HG03442 (cell line): ENCODE measurements around the gene SPAG16.

Experiments used
- ATAC-seq: cut with Tn5 transposase; IDR thresholded peaks from one replicate; pipeline ENCODE4 v1.9.1; 2021; ENCODE audit warnings: mild to moderate bottlenecking, moderate library complexity; ENCODE audit not compliant: unreplicated experiment

Gene SPAG16

DNA sequence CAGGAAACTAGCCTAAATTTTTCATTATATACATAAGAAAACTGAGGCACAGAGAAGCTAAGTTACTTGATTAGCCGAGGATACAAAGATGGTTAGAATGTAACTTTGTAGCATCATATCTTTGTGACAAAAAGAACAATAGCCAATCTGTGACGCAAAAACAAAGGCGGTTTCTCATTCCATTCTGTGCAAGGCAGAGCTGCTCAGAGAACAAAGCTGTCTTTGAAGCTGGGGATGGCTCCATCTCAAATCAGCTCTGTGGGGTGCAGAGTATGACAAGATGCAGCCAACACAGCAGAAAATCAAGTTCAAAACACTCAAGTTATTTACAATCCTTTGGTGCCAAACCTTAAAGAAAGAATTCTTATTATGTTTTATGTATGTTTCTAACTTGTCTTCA, 1044.7 kb downstream of the SPAG16 start:
- ATAC-seq: no peak

DNA sequence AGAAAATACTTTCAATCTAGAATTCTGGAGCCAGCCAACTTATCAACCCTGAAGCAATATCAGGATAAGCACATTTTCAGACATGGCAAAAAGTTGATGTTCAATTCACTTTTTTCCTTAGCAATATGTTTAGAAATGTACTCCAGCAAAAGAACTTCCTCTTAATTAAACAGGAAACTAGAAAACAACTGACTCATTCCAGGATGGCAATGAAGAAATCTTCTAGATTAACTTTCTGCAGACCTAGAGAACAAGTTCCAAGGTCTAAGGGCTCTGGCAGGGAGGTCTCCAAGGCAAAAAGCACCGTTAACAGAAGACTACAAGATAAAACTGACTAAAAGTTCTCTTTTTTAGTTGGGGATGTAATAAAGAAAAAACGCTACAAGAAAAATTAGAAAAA, 1057.4 kb downstream of the SPAG16 start:
- ATAC-seq: no peak

DNA sequence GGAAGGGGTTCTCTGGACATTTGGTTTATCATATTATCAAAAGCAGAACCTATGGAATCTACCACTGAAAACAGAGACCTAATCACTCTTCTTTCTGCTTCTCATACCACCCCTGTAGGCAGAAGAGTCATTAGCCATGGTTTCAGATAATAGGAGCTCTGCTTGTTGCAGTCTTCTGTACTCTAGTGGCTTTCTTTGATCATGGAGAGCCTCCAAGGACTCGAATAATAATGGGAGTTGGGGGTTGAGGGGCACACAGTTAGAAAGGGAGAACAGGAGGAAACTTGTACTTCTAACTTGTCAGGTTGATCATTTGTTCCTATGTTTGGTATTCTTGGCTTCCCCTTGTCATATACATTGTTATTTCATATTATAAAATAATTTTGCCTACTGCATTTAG, 1074.2 kb downstream of the SPAG16 start:
- ATAC-seq: no peak

DNA sequence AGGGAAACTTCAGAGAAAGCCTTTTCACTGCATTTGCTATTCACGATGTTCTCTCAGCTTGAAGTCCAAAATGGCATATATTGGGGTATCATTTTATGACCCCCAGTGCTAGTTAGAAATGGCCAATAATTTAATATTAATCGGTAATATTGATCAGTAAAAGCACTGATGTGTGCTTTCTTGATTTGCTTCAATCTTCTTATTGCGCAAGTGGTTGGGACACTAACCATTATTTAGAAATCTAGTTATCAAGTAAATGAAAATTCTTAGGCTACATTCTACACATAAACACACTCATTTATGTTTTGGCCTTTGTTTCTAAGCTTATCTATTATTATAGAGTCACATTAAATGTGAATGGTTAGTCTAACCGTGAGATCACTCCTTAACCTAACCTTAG, 1076.9 kb downstream of the SPAG16 start:
- ATAC-seq: no peak

DNA sequence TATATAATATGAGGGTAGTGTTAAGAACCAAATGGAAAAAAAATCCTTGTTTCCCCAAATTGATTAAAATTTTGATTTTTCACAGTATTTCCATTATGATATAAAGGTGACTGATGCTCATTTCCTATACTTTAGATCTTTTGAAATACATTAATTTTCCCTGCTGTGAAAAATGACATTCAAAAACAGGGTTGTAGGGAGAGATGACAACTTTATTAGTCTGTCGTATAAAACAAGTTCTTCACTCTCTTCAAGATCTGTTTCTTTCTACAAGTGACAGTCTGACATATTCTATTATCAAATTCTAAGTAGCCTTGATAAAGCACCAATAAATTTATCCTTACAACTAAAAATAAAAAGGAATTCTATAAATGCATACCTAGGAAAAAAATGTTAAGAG, 1081.3 kb downstream of the SPAG16 start:
- ATAC-seq: no peak

DNA sequence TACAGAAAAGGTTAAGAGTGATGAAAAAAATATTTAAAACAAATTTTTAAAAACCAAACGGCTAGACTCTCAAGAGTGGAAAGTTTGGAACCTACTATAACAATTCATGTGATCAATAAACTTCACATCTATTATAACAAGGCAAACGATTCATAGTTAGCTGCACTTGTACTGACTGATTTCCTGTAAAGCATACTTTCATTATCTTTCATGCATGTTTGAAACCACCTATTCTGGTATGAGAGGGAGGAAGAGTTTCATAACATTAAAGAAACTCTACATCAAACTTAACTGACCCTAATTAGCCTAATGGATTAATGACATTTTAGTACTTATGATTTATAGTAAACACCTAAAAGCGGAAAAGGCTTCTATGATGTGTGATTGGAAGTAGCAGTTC, 1082.9 kb downstream of the SPAG16 start:
- ATAC-seq: no peak

DNA sequence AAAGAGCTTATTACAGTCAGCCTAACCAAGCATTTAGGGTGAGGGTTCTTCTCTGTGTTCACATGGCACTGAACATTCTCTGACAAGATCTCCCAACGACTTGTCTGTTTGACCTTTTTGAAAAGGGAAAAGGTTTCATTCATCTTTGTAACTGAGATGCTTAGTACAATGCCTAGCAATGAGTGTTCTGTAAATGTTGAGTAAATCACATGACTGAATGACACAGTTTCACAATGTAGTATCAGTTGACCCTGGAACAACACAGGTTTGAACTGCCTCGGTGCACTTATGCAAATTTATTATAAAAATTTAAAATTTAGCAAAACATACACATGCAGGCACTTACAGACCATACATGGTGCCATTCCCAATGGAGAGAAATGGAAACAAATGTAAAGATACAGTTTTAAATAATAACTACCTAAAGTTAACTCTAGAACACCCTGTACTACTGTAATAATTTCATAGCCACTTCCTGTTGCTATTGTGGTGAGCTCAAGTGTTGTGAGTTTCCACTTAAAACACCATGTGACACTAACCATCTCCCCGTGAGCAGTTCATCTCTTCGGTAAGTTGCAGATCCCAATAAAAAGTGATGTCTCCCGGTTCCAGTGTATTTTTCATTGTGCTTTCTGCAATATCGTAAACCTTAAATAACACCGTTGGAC, 1092.5 kb downstream of the SPAG16 start:
- no peak for ATAC-seq

DNA sequence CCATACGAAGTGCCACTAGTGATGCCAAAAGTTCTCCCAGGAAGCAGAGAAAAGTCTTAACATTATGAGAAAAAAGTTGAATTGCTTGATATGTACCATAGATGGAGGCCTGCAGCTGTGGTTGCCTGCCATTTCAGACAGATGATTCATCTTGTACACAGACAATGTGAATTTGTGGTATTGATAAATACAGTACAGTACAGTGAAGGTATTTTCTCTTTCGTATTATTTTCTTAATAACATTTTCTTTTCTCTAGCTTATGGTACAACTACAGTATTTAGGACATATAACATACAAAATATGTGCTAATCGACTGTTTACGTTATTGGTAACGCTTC, 1093.0 kb downstream of the SPAG16 start:
- ATAC-seq: no peak

DNA sequence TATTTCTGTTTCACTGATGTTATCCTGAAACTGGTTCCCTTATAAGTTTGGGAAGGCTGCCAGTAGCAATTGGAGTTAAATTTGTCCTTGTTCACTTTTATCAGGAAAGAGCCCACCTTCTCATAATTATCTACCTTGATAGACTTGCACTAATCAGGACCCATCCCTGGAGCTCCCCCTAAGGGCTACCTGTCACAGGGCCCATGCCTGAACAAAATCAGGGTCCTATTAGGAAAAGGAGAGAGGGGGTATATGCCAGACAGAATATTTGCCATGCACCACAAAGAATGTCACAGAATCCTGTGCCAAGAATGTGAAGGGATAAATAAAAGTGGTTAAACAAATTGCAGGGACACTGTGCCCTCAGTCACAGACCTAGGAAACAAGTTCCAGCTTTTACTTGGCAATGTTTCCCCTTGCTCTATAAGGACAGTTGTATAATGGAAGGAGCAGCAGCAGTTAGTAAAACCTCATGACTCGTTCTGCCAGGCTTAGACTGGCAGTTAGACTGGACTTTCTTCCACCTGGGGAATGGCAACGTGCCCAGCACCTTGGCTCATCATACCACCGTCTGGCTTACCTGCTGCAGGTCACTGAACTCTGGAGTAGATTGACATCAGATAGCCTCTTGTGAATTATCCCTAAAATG, 1094.3 kb downstream of the SPAG16 start:
- no peak for ATAC-seq

DNA sequence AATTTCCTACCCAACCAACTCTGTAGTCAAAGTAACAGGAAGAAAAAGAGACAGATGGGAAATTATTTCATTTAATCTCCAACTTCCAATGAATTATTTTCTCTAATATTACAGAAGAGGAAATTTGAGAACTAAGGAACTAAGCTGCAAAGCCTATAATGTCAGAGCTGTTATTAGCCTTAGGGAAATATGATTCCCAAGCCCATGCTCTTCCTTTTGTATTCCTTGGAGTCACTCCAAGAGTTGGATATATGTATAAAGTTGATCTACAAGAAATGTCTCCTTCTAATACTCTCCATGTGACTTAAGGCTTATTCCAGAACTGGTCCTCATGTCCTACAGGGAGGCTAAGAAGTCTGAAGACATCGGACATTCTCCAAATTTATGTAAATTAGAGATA, 1095.0 kb downstream of the SPAG16 start:
- ATAC-seq: no peak

DNA sequence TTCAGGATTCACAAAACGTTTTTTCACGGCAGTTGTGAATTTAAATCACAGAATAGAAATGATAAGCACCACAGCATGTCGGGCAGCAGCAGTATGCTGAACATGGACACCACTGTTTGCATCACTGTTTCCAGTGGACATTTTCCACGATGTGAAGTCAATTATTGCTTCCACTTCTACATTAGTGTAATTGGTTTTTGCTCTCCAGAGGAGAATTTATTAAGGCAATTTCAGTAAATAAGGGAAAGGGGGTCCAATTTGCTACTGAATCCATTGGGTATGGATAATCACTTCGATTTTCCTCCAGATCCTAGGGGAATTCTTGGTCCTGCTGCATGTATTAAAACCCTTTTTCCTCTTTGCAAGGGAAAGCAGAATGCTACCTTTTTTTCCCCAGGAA, 1096.4 kb downstream of the SPAG16 start:
- no peak for ATAC-seq

DNA sequence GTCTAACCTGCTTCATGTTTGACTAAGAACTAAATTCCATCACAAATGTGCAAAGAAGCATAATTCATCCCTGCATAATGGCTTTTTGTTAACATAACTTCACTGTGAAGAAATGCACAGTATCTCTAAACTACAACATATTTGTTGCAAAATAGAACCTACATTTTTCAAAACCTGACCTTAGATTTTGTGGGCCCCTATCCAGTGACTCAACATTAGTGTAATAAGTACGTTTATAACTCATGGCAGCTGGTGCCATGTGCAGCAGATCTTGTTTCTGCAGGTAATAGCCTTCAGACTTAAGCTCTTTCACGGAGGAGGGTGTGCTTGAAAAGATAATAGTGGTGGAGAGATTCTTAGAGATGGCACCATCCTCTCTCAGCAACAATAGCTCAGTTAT, 1098.0 kb downstream of the SPAG16 start:
- no peak for ATAC-seq

DNA sequence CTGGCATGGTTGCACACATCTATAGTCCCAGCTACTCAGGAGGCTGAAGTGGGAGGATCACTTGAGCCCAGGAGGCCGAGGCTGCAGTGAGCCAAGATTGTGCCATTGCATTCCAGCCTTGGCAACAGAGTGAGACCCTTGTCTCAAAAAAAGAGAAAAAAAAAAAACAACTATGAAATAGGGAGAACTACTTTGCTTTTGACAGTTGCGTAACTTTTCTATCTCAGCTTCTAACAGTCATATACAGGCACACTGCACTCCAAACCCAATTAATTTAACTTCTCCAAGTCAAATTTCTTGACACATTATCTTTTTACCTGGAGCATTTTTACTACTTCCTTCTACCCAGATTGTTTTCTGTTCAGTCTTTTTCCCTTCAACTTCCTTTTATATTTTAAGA, 1102.5 kb downstream of the SPAG16 start:
- ATAC-seq: no peak

DNA sequence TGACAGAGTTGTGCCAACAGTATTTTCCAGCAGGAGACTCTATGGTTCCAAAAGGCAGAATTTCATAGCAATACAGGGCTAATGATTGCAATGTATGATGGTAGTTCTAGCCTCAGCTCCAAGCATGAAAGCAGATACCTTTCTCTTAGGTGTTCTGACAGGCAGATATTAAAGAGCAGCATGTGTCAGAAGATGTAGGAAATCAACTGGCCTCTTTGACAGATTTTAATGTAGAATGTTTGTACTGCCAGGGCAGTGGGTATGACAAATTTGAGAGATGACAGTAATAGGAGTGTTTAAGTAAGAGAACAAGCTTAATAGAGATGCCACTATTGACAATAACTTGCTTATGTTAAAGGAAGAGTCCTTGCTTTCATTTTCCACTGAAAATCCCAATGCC, 1105.1 kb downstream of the SPAG16 start:
- no peak for ATAC-seq

DNA sequence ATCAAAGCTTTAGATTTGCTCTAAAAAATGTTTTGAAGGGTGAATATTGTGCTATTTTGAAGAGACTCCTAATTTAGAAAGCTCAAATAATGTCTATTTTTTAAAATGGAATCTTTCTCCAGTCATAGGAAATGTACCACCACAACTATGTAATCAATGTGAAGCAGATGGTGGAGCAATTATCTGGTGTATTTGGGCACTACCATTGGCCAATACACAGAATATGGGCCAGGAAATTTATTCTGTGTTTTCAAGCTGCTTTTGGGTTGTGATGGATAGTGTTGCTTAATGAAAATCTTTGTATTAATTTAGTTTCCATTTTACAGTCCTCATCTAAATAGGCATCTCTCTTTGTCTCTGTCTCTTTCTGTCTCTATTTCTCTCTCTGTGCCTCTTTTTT, 1109.5 kb downstream of the SPAG16 start:
- no peak for ATAC-seq

DNA sequence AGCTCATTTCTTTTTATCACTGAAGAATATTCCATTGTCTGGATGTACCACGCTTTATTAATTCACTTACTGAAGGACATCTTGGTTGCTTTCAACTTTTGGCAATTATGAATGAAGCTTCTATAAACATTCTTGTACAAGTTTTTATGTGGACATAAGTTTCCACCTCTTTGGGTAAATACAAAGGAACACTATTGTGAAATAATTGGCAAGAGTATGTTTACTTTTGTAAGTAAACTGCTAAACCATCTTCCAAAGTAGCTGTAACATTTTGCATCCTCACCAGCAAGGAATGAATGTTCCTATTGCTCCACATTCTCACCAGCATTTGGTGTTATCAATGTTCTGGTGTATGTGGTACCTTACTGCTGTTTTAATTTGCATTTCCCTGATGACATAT, 1110.8 kb downstream of the SPAG16 start:
- ATAC-seq: no peak

DNA sequence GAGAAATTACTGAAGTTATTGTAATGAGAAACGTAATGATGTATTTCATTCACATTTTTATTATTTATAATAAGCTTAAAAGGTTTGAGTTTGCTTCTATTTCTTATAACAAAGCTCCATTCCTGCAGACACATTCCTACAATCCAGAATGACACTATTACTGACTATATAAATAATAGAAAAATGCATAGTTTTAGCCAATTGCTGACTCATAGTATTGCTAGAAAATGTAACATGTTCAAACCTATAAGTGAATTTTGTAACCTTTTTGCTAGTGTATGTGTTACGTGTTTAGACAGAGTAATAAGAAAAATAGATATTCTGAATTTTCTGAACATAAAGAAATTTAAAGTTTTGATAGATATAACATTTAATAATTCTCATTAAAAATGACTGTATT, 1117.3 kb downstream of the SPAG16 start:
- no peak for ATAC-seq

DNA sequence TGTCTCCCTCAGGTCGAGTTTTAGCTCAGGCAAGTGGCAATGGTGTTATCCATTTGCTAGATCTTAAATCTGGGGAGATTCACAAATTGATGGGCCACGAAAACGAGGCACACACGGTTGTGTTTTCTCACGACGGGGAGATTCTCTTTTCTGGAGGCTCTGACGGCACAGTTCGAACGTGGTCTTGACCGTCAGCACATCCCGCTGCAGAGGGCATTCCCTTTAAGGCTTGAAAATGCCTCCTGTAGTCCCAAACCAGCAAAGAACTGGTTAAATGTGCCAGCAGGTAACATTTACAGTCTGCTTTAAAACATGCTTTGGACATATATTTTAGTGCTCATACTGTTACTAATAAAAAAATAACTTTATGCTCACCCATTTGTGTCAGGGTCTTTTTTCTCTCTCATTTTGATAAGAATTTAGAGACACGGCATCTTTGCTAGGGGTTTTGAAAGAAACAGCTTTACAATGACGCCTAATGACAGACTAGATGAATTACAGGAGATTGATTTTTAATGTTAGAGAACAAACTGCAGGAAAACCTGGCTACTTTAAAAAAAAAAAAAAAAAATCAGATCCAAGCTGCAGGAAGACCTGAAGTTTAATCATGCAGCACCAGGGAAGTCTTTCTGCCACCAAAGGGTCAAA, 1126.0 kb downstream of the SPAG16 start:
- ATAC-seq: no peak

DNA sequence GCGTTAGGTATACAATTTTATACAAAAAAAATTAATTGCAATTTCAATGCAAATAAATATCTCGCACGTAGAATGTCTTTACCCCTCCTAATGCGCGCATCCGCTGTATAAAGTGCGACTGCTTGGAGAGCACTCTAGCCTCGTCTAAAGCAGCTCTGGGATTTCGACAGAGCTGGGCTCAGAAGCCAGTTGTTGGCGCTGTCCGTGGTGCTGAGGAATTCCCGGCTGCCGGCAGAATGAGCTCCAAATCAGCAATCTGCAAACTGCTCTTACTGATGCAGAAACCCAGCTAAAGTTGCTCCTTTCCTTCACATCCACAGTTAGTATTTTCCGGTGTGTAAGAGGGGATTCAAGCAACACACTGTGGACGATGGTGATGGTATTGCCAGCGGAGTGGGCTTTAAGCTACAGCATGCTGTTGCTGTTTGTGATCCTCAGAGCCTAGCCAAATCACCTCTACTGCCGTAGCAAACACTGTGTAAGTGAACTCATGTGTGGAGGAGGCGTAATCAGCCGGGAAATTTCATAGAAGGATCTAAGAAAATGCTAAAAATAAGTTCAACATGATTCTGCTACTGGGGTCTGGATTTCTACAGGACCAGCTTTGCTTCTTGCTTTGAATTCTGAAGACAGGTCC, 1126.8 kb downstream of the SPAG16 start, which contains the start of gene VWC2L:
Gene VWC2L (plus strand): TSS at position 137 of the 637 bp plus-strand sequence. CDS start 3,140 bp downstream, outside the sequence.
- ATAC-seq: peak; percentile 46

DNA sequence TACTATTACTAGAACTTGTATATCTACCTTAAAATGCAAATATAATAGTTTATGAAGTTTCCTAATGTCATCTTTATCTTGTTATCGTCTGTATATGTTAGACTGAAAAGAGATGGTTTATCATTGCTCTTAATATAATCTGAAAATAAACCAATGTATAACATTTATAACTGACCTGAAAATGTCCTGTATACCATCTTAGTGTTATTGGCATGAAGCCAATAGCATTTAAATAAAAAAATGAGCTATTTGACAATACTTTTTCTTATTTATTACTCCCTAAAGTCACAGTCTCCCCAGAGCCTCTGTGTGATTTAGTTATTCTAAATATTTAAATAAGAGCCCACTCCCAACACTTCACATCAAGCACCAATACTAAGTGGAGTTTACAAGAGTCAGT, 1128.4 kb downstream of the SPAG16 start:
- ATAC-seq: no peak

DNA sequence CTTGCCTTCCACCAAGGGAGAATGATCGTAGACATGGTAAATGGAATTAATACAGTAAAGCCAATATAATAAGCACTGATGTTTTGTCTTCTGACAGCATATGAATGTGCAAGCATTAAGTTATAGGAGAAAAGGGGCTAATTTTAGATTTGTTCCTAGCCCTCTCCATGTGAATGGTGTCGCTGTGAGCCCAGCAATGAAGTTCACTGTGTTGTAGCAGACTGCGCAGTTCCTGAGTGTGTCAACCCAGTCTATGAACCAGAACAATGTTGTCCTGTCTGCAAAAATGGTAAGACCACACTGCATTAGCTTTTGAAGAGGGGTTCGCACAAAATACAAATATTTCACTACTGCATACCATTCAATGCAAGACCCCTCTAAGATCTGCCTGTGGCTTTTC, 1152.2 kb downstream of the SPAG16 start:
- no peak for ATAC-seq
